ACC112 (cell line): ENCODE data around the gene DTNB.
A peak's percentile ranks its signal among the peaks of the same experiment; 100 is the strongest.
"Not testable (repeated sequence)": the region's sequence is repeated elsewhere in the genome, so short reads cannot be mapped to it uniquely, and the experiment has no call there.

Source experiments
- H2AFZ ChIP-seq: fragments of 200-600 bp; sonication (generic); one replicate; pipeline ENCODE4 v1.6.0; 2017; ENCODE audit warnings: antibody characterized with exemption, low read length; ENCODE audit not compliant: unreplicated experiment
- H3K27ac ChIP-seq: fragments of 200-600 bp; sonication (generic); 2 replicates; pipeline ENCODE4 v1.5.1; 2014; ENCODE audit warnings: low read depth, mild to moderate bottlenecking, antibody characterized with exemption, low read length, moderate library complexity
- H3K27me3 ChIP-seq: fragments of 200-600 bp; sonication (generic); 2 replicates; pipeline ENCODE4 v1.6.1; 2014; ENCODE audit warnings: mild to moderate bottlenecking, antibody characterized with exemption, low read length, moderate library complexity, mixed read lengths; ENCODE audit not compliant: insufficient read depth
- H3K36me3 ChIP-seq: fragments of 200-600 bp; sonication (generic); 2 replicates; pipeline ENCODE4 v1.6.1; 2016; ENCODE audit warnings: mild to moderate bottlenecking, antibody characterized with exemption, low read length, moderate library complexity, mixed read lengths; ENCODE audit not compliant: insufficient read depth
- H3K4me1 ChIP-seq: fragments of 200-600 bp; sonication (generic); one replicate; pipeline ENCODE4 v1.6.1; 2016; ENCODE audit warnings: low read length, mixed read lengths; ENCODE audit not compliant: insufficient read depth, unreplicated experiment, control insufficient read depth
- H3K4me3 ChIP-seq: fragments of 200-600 bp; sonication (generic); 2 replicates; pipeline ENCODE4 v1.5.1; 2014; ENCODE audit warnings: mild to moderate bottlenecking, low read depth, low read length
- H3K79me2 ChIP-seq: fragments of 200-600 bp; sonication (generic); one replicate; pipeline ENCODE4 v1.6.0; 2016; ENCODE audit warnings: low read length; ENCODE audit not compliant: control insufficient read depth, unreplicated experiment, insufficient read depth

The DTNB gene

GRCh38 chr2:25673300-25674076 is at the start of gene DTNB:
TSS of gene DTNB (minus strand) at chr2:25673577. CDS start at chr2:25652660, 20,917 bp downstream.
- Histone ChIP-seq H3K27ac (no peak within 1 kb of the TSS; the same call in 1 of the 2 replicates), H3K4me3 (peak within 1 kb of the TSS; percentile 97), H3K79me2 (peaks cover 25% of the 10 kb centered on the region), H3K36me3 (no peaks in the 10 kb centered on the region), H2AFZ (peak within 1 kb of the TSS; percentile 99), H3K4me1 (peaks cover 10% of the 10 kb centered on the region), H3K27me3 (no peaks in the 10 kb centered on the region)

- Histone ChIP-seq H3K36me3 (no peaks in the 10 kb centered on the region), H3K4me1 (no peaks in the 10 kb centered on the region), H3K79me2 (no peaks in the 10 kb centered on the region), H2AFZ (no peak overlapping the region), H3K4me3 (no peak overlapping the region), H3K27ac (no peak overlapping the region), H3K27me3 (peaks cover 30% of the 10 kb centered on the region)
These were observed 48.8 kb upstream of the DTNB start for GRCh38 chr2:25722224-25722623.

GRCh38 chr2:25720575-25720974 is 47.2 kb upstream of the DTNB start:
- Histone ChIP-seq H3K4me3 (no peak overlapping the region), H3K27me3 (peaks cover 30% of the 10 kb centered on the region), H3K36me3 (no peaks in the 10 kb centered on the region), H3K4me1 (no peaks in the 10 kb centered on the region), H2AFZ (no peak overlapping the region), H3K79me2 (no peaks in the 10 kb centered on the region), H3K27ac (no peak overlapping the region)

GRCh38 chr2:25714740-25715139 is 41.4 kb upstream of the DTNB start:
- H2AFZ ChIP-seq: no peak overlapping the region
- H3K4me3 ChIP-seq: no peak overlapping the region

GRCh38 chr2:25712455-25712854 is 39.1 kb upstream of the DTNB start:
- H3K4me1 ChIP-seq: no peaks in the 10 kb centered on the region
- H2AFZ ChIP-seq: peak overlapping the region; percentile 83
- H3K27ac ChIP-seq: no peak overlapping the region
- no peaks in the 10 kb centered on the region for H3K79me2 ChIP-seq
- H3K4me3 ChIP-seq: no peak overlapping the region
- H3K27me3 ChIP-seq: no peaks in the 10 kb centered on the region; the same call in 1 of the 2 replicates
- H3K36me3 ChIP-seq: no peaks in the 10 kb centered on the region

More at GRCh38 chr2:25714740-25715139, 41.4 kb upstream of the DTNB start:
- peaks cover 5% of the 10 kb centered on the region; the same call in 1 of the 2 replicates for H3K27me3 ChIP-seq
- no peaks in the 10 kb centered on the region for H3K79me2 ChIP-seq
- H3K27ac ChIP-seq: no peak overlapping the region
- H3K4me1 ChIP-seq: no peaks in the 10 kb centered on the region
- no peaks in the 10 kb centered on the region for H3K36me3 ChIP-seq

GRCh38 chr2:25711675-25712354 is 38.4 kb upstream of the DTNB start:
- no peaks in the 10 kb centered on the region for H3K36me3 ChIP-seq
- H3K4me3 ChIP-seq: peak overlapping the region; percentile 2; the same call in 1 of the 2 replicates
- no peaks in the 10 kb centered on the region for H3K79me2 ChIP-seq
- H3K4me1 ChIP-seq: no peaks in the 10 kb centered on the region
- H3K27me3 ChIP-seq: no peaks in the 10 kb centered on the region; the same call in 1 of the 2 replicates
- H2AFZ ChIP-seq: peak overlapping the region; percentile 83
- no peak overlapping the region for H3K27ac ChIP-seq

- Histone ChIP-seq H3K36me3 (no peaks in the 10 kb centered on the region), H3K4me1 (no peaks in the 10 kb centered on the region), H3K4me3 (no peak overlapping the region), H3K27ac (no peak overlapping the region), H2AFZ (no peak overlapping the region), H3K27me3 (no peaks in the 10 kb centered on the region; the same call in 1 of the 2 replicates), H3K79me2 (no peaks in the 10 kb centered on the region)
These were observed 37.4 kb upstream of the DTNB start for GRCh38 chr2:25710750-25711149.

- no peaks in the 10 kb centered on the region for H3K79me2 ChIP-seq
- H3K36me3 ChIP-seq: no peaks in the 10 kb centered on the region
- H3K4me3 ChIP-seq: no peak overlapping the region
- H2AFZ ChIP-seq: no peak overlapping the region
- no peak overlapping the region for H3K27ac ChIP-seq
- H3K4me1 ChIP-seq: no peaks in the 10 kb centered on the region
- H3K27me3 ChIP-seq: no peaks in the 10 kb centered on the region; the same call in 1 of the 2 replicates
These were observed 36.0 kb upstream of the DTNB start for GRCh38 chr2:25709349-25709748.

GRCh38 chr2:25707927-25708590 is 34.7 kb upstream of the DTNB start:
- H3K79me2 ChIP-seq: no peaks in the 10 kb centered on the region
- no peaks in the 10 kb centered on the region for H3K36me3 ChIP-seq
- no peaks in the 10 kb centered on the region; the same call in 1 of the 2 replicates for H3K27me3 ChIP-seq
- no peak overlapping the region for H2AFZ ChIP-seq
- no peak overlapping the region for H3K27ac ChIP-seq
- no peak overlapping the region for H3K4me3 ChIP-seq
- no peaks in the 10 kb centered on the region for H3K4me1 ChIP-seq

GRCh38 chr2:25705575-25705974 is 32.2 kb upstream of the DTNB start:
- not testable (repeated sequence) for H3K36me3 ChIP-seq, H3K27ac ChIP-seq, H2AFZ ChIP-seq

More at GRCh38 chr2:25705575-25705974, 32.2 kb upstream of the DTNB start:
- H3K4me1 ChIP-seq, H3K79me2 ChIP-seq, H3K27me3 ChIP-seq, H3K4me3 ChIP-seq: not testable (repeated sequence)
